HG03354 (cell line): Measurements from ENCODE around the gene TMEM244.
"Not testable (repeated sequence)": the region's sequence is repeated elsewhere in the genome, so short reads cannot be mapped to it uniquely, and the experiment has no call there.

ENCODE experiments used
- ATAC-seq: cut with Tn5 transposase; IDR thresholded peaks from one replicate; pipeline ENCODE4 v1.9.1; 2021; ENCODE audit warnings: mild to moderate bottlenecking; ENCODE audit not compliant: unreplicated experiment, poor library complexity, severe bottlenecking

The TMEM244 gene

DNA sequence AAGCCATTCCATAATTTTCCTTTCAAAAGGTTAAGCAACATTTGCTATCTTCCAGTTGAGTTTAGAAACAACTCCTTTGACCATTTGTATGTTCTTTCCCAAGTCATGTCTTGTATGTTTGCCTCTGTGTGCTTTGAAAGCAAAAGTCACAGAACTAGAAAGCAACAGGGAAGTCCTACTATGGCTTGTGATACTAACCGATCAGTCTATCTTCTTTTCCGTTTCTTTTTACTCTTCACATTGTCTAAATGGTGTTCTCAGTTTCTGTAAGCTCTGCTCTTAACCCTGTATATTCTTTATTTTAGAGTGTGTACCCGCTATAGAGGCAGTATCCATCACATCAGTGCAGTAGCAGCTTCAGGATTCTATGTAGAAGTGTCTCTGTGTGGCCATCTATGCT, 32.9 kb downstream of the TMEM244 start:
- ATAC-seq: no peak

DNA sequence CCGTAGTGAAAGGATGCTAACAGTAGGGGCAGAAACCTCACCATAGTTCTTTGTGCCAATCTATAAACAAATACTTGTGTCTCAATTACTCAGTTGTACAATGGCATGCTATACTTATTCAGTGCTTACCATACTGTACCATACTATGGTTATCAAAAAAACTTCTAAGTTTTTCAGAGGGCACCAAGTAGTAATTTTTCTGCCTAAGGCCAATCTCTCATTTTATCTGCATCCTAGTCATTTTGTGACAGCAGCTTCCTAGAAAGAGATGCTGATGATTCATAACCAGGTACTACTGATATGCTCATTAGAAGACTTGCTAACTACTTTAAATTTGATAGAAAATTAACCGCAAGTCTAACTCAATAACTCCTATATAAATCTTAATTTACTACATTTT, 42.9 kb downstream of the TMEM244 start:
- ATAC-seq: no peak

DNA sequence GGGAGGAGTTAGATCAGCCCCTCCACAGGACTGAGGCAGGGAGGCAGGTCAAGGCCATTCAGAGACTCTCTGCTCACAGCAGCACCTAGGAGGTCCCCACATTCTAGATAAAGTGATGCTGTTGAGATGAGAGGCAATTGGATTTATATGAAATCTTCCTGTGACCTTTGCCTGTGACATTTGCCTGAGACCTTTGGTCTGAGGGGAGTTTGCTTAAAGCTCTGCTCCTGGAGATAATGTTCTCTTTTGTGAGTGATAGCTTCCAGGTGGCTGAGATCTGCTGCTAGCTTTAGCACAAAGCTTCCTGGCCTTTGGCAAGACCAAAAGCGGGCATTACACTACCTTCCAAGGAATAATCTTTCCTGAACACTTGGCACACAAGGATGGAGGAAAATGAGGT, 43.3 kb downstream of the TMEM244 start:
- no peak for ATAC-seq

DNA sequence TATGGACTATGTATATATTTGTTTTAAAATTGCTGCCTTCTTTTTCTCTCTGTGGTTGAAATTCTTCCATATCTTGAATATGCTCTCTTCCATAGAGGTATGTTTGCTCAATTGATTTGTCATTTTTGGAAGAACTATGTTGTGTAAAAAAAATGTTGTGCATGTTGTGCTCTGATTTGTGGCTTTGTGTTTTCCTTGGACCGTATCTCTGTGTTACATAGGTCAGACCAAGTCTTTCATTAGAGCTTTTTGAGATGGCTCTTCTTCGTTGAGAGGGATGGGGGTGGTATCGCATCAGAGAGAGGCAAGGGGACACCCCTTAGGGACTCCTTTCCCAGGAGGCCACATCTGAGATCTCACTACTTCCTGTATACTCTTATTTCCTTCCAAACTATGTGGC, 43.8 kb downstream of the TMEM244 start:
- ATAC-seq: no peak

DNA sequence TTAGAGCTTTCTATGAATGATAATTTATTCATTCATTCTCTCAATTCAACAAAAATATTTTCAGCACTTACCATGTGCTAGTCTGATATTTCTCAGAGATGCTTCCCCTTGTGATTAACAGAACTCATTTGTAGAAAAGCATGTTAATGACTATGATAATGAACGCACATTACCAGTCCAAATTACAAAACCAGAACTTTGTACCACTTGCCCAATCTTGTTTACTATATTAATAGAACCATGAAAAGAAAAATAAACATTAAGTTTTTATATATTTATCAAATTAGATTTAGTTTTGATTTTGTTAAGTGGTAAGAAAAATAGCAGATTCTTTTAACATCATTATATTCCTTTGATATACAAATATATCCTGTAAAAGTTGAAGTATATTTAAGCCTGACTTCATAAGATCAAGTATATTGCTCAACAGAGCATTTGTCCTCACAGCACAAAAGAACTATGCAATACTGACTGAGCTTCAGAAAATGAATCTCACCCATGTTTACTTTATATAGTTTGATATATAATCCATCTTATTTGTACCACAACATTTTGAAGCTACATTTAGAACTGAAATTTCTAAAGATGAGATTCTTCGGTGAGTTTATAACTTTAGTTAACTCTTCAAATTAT, 48.9 kb downstream of the TMEM244 start:
- no peak for ATAC-seq

DNA sequence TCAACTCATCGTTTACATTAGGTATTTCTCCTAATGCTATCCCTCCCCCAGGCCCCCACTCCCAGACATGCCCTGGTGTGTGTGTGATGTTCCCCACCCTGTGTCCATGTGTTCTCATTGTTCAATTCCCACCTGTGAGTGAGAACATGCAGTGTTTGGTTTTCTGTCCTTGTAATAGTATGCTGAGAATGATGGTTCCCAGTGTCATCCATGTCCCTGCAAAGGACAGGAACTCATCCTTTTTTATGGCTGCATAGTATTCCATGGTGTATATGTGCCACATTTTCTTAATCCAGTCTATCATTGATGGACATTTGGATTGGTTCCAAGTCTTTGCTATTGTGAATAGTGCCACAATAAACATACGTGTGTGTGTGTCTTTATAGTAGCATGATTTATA, 54.0 kb downstream of the TMEM244 start:
- not testable (repeated sequence) for ATAC-seq

DNA sequence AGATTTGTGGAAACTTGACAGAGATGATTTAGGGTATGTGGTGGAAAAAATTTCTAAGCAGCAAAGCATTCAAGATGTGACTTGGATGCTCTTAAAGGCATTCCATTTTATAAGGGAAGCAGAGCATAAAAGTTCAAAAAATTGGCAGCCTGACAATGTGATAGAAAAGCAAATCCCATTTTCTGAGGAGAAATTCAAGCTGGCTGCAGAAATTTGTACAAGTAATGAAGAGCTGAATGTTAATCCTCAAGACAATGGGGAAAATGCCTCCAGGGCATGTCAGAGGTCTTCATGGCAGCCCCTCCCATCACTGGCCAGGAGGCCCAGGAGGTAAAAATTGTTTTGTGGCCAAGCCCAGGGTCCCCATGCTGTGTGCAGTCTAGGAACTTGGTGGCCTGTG, 58.2 kb downstream of the TMEM244 start:
- ATAC-seq: not testable (repeated sequence)

DNA sequence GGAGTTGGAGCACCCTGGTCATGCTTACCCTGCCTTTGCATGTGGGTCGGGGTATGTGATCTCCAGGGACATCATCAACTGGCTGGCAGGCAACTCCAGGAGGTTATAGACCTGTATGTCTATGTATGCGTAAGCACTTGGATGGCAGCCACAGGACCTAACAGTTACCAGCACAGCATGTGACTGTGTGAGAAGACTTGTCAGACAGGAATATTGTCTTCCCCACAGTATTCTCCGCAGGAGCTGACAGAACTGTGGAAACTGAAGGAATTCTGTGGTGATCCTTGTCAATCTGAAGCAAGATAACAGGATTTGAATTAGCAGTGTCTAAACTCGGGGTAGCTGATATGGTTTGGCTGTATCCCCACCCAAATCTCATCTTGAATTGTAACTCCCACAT, 59.2 kb downstream of the TMEM244 start:
- ATAC-seq: no peak

DNA sequence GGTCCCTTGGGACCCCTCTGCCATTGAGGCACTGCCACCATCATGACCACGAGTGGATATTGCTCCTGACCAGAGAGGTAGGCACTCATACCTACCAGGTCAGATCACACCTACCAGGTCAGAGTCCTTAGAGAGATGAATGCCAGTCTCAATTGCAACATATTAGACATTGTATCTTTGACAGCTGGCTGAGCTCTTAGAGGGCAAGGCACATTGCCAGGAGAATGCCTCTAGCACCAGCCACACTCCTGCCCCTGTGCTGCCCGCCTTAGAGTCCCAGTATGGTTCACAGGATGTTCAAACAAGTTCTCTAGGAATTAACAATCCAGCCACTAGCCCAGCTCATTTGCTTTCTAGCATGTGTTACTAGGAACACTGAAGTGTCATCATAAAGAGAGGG, 65.9 kb downstream of the TMEM244 start:
- no peak for ATAC-seq

DNA sequence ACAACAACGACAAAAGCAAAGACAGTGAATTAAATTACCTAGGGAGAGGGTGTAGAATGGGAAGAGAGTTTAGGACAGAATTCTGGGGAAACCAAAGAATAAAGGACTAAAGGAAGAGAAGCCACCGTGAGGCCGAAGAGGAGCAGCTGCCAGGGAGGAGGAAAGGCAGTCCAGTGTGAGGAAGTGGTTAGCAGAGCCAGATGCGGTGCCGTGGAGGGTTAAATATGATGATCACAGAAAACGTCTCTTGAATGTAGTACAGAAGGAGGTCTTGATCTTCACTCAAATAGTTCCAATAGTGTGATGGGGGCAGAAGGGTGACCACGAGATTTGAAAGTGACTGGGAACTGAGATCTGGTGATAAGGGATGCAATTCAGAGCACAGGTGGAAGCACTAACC, 67.7 kb downstream of the TMEM244 start:
- ATAC-seq: no peak

DNA sequence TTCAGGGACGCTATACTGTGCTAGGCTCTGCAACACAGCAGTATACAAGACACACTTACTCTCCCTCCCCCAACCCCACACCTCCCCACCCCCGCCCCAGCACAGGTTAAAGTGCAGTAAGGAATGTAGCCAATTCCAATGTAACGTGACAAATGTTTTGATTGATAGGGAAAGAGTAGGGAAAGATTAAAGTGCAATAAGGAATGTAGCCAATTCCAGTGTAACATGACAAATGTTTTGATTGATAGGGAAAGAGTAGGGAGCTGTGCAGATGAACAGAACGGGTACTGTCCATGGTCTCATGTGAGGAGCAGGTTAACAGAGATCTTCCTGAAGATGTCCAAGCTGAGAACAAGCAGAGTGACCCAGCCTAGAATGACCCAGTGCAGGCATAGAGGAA, 69.1 kb downstream of the TMEM244 start:
- no peak for ATAC-seq

DNA sequence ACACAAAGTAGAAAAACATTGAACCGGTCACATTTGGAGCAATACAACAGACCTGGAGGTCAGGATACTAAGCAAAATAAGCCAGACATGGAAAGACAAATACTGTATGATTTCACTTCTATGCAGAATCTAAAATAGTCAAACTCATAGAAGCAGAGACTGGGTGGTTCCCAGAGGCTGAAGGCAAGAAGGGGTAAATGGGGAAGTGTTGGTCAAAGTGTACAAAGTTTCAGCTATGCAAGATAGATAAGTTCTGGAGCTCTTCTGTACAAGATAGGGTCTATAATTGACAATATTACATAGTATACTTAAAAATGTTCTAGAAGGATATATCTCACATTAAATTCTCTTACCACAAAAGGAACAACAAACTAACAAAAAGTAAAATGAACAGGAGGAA, 70.3 kb downstream of the TMEM244 start:
- ATAC-seq: no peak

DNA sequence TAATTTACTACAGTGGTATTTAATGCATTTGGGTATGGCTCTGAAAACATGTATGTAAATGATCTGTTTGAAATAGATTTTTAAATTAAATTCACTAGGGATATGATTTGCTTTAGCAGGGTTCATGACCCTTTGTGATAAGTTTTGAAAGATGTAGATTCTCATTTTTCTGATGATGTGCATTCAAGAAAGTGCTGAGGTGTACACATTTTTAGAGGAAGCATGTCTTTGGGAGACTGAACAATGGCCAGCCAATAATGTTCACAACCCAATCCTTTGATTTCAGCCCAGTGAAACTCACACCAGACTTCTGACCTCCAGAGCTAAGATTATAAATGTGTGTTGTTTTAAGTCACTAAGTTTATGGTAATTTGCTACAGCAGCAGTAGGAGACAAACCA, 71.1 kb downstream of the TMEM244 start:
- ATAC-seq: no peak

DNA sequence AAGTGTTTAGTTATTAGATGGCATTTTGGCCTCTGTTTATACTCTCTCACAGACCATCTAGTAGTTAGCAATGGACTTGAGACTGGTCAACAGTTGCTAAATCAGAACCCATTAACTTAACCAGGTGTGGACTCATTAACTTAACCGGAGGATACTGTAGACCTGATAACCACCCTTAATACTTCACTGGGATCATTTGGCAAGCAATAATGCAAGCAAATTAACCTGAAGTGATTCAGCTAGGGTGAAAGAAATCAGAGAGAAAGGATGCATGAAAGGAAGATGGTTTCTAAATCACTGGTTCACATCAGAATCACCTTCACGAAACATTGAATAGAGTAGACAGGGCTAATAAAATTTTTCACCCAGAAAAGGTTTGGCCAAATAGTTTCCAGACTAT, 73.3 kb downstream of the TMEM244 start:
- no peak for ATAC-seq

DNA sequence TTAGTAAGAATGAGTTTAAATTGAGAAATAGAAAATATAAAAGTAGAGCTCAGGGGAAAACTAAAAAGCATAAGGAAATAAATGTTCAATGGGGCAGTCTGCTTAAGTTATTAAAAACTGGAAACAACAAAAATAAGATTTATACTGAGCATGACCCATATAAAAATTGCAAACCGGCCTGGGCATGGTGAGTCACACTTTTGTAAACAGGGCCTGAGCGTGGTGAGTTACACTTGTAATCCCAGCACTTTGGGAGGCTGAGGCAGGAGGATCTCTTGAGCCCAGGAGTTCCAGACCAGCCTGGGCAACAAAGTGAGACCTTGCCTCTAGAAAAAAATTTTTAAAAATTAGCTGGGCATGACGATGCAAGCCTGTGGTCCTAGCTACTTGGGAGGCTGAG, 74.6 kb downstream of the TMEM244 start:
- no peak for ATAC-seq

DNA sequence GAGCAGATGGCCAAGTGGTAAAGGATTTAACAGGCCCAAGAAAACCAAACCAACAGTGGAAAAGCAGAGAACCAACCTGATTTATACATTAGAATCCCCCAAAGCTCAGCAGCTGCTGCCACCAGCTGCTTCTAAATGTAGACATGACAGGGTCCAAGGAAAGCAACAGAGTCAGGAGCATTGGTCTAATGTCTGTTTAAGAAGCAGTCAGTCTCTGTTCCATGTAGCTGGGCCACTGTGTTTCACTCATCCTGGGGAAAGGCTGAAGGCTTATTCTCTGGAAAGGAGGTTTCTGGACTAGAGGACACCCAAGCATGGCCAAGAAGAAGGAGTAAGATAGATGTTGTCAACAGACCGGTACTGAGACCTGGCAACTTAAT, 75.4 kb downstream of the TMEM244 start:
- no peak for ATAC-seq

DNA sequence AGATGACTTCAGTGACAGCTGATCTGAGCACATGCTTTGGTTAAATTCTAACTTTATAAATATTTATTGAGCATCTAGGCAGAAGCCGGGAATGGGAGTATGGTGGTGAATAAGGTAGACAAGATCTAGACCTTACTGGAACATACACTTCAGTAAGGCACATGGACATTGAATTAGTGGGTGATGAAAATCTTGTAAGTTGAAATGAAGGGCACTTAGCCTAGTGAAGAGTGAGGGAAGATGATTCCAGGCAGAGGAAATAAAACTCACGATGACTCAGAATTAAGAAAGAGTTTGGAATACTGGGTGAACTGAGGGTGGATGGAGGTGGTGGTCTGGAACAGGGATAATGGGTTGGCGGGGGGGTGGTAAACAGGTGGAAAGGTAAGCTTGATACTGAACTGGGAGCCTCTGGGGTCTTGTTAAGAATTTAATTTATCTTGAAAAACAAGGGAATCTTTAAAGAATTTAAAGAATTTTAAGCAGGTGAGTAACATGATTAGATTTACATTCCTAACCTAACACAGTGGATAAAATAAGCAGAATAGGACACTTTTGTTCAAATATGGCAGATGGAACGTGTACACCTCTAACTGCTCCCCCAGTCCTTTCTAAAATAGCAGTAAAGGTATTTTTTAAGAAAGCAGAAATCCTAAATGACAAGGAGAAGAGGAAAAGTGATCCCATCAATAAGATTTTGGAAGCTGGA, 75.9 kb downstream of the TMEM244 start:
- no peak for ATAC-seq
